ENCODE measurements around the gene SLC25A5. TPM values are rescaled to one million over a fixed set of nuclear protein-coding genes. Genes with fewer than 3 reads are reported as not detected.

The SLC25A5 gene
- total and polyA plus RNA-seq, 2 experiments from 2014 or later: 348 to 451 TPM

DNA sequence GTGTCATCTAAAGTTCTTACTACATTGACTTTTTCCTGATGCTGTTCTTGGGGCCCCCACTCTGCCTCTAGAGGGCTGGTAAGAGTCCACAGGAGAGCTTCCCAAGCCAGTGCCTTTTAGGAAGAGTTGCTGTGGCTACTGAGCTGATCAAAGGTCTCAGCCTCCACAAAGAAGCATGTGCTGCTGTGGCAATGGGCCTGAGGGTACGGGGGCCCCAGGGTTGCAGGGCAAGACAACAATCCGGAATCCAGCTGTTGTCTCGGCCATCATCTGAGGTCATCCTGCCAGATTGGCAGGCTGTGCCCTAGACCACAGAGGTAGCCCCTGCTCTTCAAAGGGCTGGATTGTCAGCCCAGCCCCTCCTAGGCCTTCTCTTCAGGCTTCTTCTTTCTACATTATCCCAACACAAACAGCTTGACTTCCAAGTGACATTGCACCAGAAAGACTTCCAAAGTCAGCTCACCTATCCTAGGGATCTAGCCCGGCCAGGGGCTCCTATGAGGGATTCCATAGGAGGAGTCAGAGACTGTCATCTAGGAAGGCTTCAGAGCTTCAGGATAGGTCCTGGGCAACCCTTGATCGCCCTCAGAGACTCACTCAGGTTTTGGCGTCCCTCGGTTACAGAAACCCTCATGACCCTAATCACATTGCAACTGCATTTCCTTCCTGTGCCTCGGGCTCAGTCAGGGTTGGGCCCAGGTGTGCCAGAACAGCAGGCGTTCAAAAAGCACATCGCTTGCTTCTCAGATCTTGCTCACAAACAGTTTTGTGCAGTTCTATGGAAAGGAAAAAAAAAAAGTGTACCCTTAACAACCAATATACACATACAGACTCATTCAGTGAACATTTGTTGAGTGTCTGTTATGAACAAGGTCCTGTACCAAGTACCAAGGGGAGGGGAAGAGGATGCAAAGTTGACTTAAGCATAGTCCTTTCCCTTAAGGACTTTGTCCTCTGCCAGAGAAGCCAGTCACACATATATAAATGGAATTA lies 27.8 kb downstream of the SLC25A5 start:
- DNase-seq (ENCODE audit: low spot score): no peak

More for the DNA sequence above, 27.8 kb downstream of the SLC25A5 start:
- H4K20me1 ChIP-seq (replicated peaks; ENCODE audit: insufficient read depth): no peaks in the 10 kb centered on the region
- H3K36me3 ChIP-seq (ENCODE audit: insufficient read depth): no peaks in the 10 kb centered on the region
- TF ChIP-seq NANOG (IDR thresholded peaks at IDR 0.05; ENCODE audit: borderline replicate concordance) (no peak), ZNF462 (CRISPR knock-in tag; IDR thresholded peaks at IDR 0.05) (no peak), EZH2phosphoT487 (IDR thresholded peaks at IDR 0.05; ENCODE audit: unreplicated experiment) (no peak), ZNF114 (CRISPR knock-in tag; IDR thresholded peaks at IDR 0.05) (no peak), POLR2AphosphoS5 (IDR thresholded peaks at IDR 0.05; ENCODE audit: low read depth) (no peak), EZH2 (IDR thresholded peaks at IDR 0.05; ENCODE audit: low read depth, unreplicated experiment) (no peak), CTCF (conservative IDR thresholded peaks at IDR 0.05; ENCODE audit: low read depth in 2 of 2) (no peak), STAT1 (IDR thresholded peaks at IDR 0.05; ENCODE audit: unreplicated experiment) (no peak), ZNF331 (CRISPR knock-in tag; IDR thresholded peaks at IDR 0.05; ENCODE audit: low read depth) (no peak), JUNB (IDR thresholded peaks at IDR 0.05; ENCODE audit: unreplicated experiment) (no peak), CREB1 (CRISPR knock-in tag; IDR thresholded peaks at IDR 0.05; ENCODE audit: low read depth) (no peak)
- TF ChIP-seq, protein P1, sequence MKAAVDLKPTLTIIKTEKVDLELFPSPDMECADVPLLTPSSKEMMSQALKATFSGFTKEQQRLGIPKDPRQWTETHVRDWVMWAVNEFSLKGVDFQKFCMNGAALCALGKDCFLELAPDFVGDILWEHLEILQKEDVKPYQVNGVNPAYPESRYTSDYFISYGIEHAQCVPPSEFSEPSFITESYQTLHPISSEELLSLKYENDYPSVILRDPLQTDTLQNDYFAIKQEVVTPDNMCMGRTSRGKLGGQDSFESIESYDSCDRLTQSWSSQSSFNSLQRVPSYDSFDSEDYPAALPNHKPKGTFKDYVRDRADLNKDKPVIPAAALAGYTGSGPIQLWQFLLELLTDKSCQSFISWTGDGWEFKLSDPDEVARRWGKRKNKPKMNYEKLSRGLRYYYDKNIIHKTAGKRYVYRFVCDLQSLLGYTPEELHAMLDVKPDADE (IDR thresholded peaks at IDR 0.05): no peak
- TF ChIP-seq, protein P2, sequence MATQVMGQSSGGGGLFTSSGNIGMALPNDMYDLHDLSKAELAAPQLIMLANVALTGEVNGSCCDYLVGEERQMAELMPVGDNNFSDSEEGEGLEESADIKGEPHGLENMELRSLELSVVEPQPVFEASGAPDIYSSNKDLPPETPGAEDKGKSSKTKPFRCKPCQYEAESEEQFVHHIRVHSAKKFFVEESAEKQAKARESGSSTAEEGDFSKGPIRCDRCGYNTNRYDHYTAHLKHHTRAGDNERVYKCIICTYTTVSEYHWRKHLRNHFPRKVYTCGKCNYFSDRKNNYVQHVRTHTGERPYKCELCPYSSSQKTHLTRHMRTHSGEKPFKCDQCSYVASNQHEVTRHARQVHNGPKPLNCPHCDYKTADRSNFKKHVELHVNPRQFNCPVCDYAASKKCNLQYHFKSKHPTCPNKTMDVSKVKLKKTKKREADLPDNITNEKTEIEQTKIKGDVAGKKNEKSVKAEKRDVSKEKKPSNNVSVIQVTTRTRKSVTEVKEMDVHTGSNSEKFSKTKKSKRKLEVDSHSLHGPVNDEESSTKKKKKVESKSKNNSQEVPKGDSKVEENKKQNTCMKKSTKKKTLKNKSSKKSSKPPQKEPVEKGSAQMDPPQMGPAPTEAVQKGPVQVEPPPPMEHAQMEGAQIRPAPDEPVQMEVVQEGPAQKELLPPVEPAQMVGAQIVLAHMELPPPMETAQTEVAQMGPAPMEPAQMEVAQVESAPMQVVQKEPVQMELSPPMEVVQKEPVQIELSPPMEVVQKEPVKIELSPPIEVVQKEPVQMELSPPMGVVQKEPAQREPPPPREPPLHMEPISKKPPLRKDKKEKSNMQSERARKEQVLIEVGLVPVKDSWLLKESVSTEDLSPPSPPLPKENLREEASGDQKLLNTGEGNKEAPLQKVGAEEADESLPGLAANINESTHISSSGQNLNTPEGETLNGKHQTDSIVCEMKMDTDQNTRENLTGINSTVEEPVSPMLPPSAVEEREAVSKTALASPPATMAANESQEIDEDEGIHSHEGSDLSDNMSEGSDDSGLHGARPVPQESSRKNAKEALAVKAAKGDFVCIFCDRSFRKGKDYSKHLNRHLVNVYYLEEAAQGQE (IDR thresholded peaks at IDR 0.05; ENCODE audit: unreplicated experiment): no peak
- no peaks in the 10 kb centered on the region; the same call in 2 of the 3 replicates for H3K4me1 Mint-ChIP-seq
- H3K4me2 ChIP-seq: no peak overlapping the region
- H3K4me3 ChIP-seq: no peak overlapping the region
- peak; percentile 51 for ATAC-seq
- H3K36me3 Mint-ChIP-seq (ENCODE audit: low read depth): no peaks in the 10 kb centered on the region
- H3K4me1 ChIP-seq (ENCODE audit: insufficient read depth): no peaks in the 10 kb centered on the region
- no peaks in the 10 kb centered on the region for H3K9me2 ChIP-seq (ENCODE audit: insufficient read depth)
- no peak overlapping the region for H3K4me3 Mint-ChIP-seq
- no peaks in the 10 kb centered on the region for H3K9me3 Mint-ChIP-seq
- H3F3A ChIP-seq (replicated peaks; ENCODE audit: low read depth): no peaks in the 10 kb centered on the region
- H3K79me2 ChIP-seq (replicated peaks; ENCODE audit: insufficient read depth): no peaks in the 10 kb centered on the region
- no peak overlapping the region for H3K27ac ChIP-seq (ENCODE audit: low read depth)
- H3K27me3 ChIP-seq (ENCODE audit: insufficient read depth): no peaks in the 10 kb centered on the region
- H3K27ac Mint-ChIP-seq: no peak overlapping the region
- peaks cover 8% of the 10 kb centered on the region for H3K27me3 Mint-ChIP-seq (ENCODE audit: insufficient read depth, low read depth, poor library complexity)
- no peak overlapping the region for H2AFZ ChIP-seq
